Mucosa of gallbladder (tissue), 1 donor: Measurements from ENCODE around the gene SNX2. TPM values are rescaled to one million over a fixed set of nuclear protein-coding genes. Genes with fewer than 3 reads are reported as not detected.
A peak's percentile ranks its signal among the peaks of the same experiment; 100 is the strongest.
"Not testable (repeated sequence)": the region's sequence is repeated elsewhere in the genome, so short reads cannot be mapped to it uniquely, and the experiment has no call there.

Source experiments
- DNase-seq: peaks from one replicate; pipeline ENCODE4 v3.0.0-alpha.2; 2020; ENCODE audit warnings: low spot score
- total RNA-seq: library from RNA; stranded (reverse); gene quantifications from one replicate; pipeline ENCODE4 v1.2.1, GENCODE V29; 2021
- donor health status: DM: no; HTN: no; CAD: no.

SNX2 gene
- 64.7 TPM for total RNA-seq

- peak; percentile 93 for DNase-seq
Observed at GRCh38 chr5:122774861-122775549, at the start of gene SNX2. Gene SNX2 (plus strand): TSS chr5:122775080. CDS start chr5:122775104, 24 bp downstream.

GRCh38 chr5:122727112-122727541, 47.8 kb upstream of the SNX2 start:
- DNase-seq = no peak

GRCh38 chr5:122730037-122730436, 44.8 kb upstream of the SNX2 start:
- no peak for DNase-seq

- DNase-seq = no peak
Observed at GRCh38 chr5:122730456-122730855, 44.4 kb upstream of the SNX2 start.

GRCh38 chr5:122736086-122736845, 38.6 kb upstream of the SNX2 start:
- DNase-seq = no peak

GRCh38 chr5:122738088-122738487, 36.8 kb upstream of the SNX2 start:
- DNase-seq = no peak

GRCh38 chr5:122741681-122742080, 33.2 kb upstream of the SNX2 start:
- no peak for DNase-seq

GRCh38 chr5:122743261-122743660, 31.6 kb upstream of the SNX2 start:
- no peak for DNase-seq

- DNase-seq = no peak
Observed at GRCh38 chr5:122745597-122745996, 29.3 kb upstream of the SNX2 start.

GRCh38 chr5:122749886-122750285, 25.0 kb upstream of the SNX2 start:
- no peak for DNase-seq

- no peak for DNase-seq
Observed at GRCh38 chr5:122751293-122751782, 23.5 kb upstream of the SNX2 start.

GRCh38 chr5:122753500-122753899, 21.4 kb upstream of the SNX2 start:
- DNase-seq = no peak

GRCh38 chr5:122755783-122756182, 19.1 kb upstream of the SNX2 start:
- no peak for DNase-seq

GRCh38 chr5:122756264-122756911, 18.5 kb upstream of the SNX2 start:
- DNase-seq = no peak

GRCh38 chr5:122757285-122757684, 17.6 kb upstream of the SNX2 start:
- DNase-seq = no peak

GRCh38 chr5:122759241-122760070, 15.4 kb upstream of the SNX2 start:
- no peak for DNase-seq

- no peak for DNase-seq
Observed at GRCh38 chr5:122760236-122760635, 14.6 kb upstream of the SNX2 start.

- DNase-seq = no peak
Observed at GRCh38 chr5:122761115-122761514, 13.8 kb upstream of the SNX2 start.

GRCh38 chr5:122761896-122762295, 13.0 kb upstream of the SNX2 start:
- DNase-seq = not testable (repeated sequence)

GRCh38 chr5:122766130-122766529, 8.8 kb upstream of the SNX2 start:
- no peak for DNase-seq

- DNase-seq = no peak
Observed at GRCh38 chr5:122770477-122770876, 4.4 kb upstream of the SNX2 start.

GRCh38 chr5:122772446-122772845, 2.4 kb upstream of the SNX2 start:
- DNase-seq = no peak
